Mucosa of stomach (tissue), 1 donor: ENCODE measurements around the gene TMEM151B.

Source experiments
- H3K27me3 ChIP-seq: one replicate; pipeline ENCODE4 v1.7.0; 2013; ENCODE audit warnings: mild to moderate bottlenecking, low read length; ENCODE audit not compliant: control insufficient read depth, insufficient read depth
- H3K36me3 ChIP-seq: one replicate; pipeline ENCODE4 v1.7.0; 2013; ENCODE audit warnings: low read length; ENCODE audit not compliant: control insufficient read depth, insufficient read depth
- H3K4me1 ChIP-seq: one replicate; pipeline ENCODE4 v1.7.0; 2013; ENCODE audit warnings: mild to moderate bottlenecking, low read length; ENCODE audit not compliant: control insufficient read depth, insufficient read depth
- H3K4me3 ChIP-seq: one replicate; pipeline ENCODE4 v1.7.0; 2013; ENCODE audit warnings: low read length
- H3K9ac ChIP-seq: one replicate; pipeline ENCODE4 v1.7.0; 2013; ENCODE audit warnings: mild to moderate bottlenecking, low read length, moderate library complexity
- H3K9me3 ChIP-seq: one replicate; pipeline ENCODE4 v1.7.0; 2013; ENCODE audit warnings: mild to moderate bottlenecking, low read length, moderate library complexity; ENCODE audit not compliant: control insufficient read depth
- donor health status: Pancreatic carcinoma.

Gene TMEM151B

GRCh38 chr6:44249082-44249748 is 21.0 kb upstream of the TMEM151B start:
- H3K27me3 ChIP-seq: no peaks in the 10 kb centered on the region
- H3K4me1 ChIP-seq: peaks cover 23% of the 10 kb centered on the region
- peak overlapping the region; percentile 89 for H3K9ac ChIP-seq
- H3K36me3 ChIP-seq: peaks cover 14% of the 10 kb centered on the region
- H3K9me3 ChIP-seq: no peaks in the 10 kb centered on the region
- no peak overlapping the region for H3K4me3 ChIP-seq

GRCh38 chr6:44250067-44250717 is 20.1 kb upstream of the TMEM151B start:
- Histone ChIP-seq H3K27me3 (no peaks in the 10 kb centered on the region), H3K9ac (no peak overlapping the region), H3K36me3 (peaks cover 24% of the 10 kb centered on the region), H3K4me3 (no peak overlapping the region), H3K9me3 (no peaks in the 10 kb centered on the region), H3K4me1 (peaks cover 26% of the 10 kb centered on the region)

DNA sequence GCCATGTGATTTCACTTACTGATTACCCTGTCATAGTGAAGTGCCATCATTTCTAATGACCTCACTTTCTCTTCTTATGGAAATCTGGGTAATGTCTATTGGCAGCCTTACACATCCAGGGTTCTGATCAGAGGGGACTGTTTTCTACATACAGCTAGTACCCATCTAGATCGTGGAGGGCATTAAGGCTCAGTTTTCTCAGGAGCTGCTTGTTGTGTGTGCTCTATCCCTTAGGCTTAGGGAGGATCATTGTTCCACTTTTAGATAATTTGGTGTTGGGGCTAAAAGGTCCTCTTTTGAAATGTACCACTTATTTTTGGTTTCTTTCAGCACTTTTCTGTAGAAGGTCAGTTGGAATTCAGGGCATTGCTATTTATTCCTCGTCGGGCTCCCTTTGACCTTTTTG is 19.5 kb upstream of the TMEM151B start:
- Histone ChIP-seq H3K9ac (no peak overlapping the region), H3K36me3 (peaks cover 24% of the 10 kb centered on the region)

GRCh38 chr6:44251576-44252524 is 18.4 kb upstream of the TMEM151B start:
- Histone ChIP-seq H3K9ac (no peak overlapping the region), H3K9me3 (no peaks in the 10 kb centered on the region), H3K36me3 (peaks cover 24% of the 10 kb centered on the region), H3K4me3 (no peak overlapping the region), H3K4me1 (peaks cover 32% of the 10 kb centered on the region), H3K27me3 (no peaks in the 10 kb centered on the region)

More for the DNA sequence above, 19.5 kb upstream of the TMEM151B start:
- Histone ChIP-seq H3K4me1 (peaks cover 25% of the 10 kb centered on the region), H3K27me3 (no peaks in the 10 kb centered on the region), H3K9me3 (no peaks in the 10 kb centered on the region), H3K4me3 (no peak overlapping the region)

DNA sequence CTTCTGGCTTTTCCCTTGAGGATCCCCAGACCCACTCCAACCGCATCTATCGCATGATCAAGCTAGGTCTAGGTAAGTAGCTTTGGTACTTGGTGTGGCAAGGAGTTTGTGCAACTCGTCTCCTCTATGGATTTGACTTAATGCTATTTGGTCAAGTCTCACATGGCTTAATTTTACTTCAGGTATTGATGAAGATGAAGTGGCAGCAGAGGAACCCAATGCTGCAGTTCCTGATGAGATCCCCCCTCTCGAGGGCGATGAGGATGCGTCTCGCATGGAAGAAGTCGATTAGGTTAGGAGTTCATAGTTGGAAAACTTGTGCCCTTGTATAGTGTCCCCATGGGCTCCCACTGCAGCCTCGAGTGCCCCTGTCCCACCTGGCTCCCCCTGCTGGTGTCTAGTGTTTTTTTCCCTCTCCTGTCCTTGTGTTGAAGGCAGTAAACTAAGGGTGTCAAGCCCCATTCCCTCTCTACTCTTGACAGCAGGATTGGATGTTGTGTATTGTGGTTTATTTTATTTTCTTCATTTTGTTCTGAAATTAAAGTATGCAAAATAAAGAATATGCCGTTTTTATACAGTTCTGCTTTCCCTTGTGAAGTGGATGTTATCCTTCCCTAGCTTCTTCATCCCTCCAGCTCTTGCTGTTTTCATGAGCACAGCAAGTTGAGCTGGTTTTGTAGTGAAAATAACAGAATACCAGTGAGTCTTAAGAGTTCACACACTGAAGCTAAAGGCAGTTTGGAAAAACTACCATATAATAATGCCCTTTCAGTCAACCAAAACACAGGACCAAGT is 16.7 kb upstream of the TMEM151B start:
- H3K4me1 ChIP-seq: peaks cover 35% of the 10 kb centered on the region
- no peaks in the 10 kb centered on the region for H3K27me3 ChIP-seq
- no peaks in the 10 kb centered on the region for H3K9me3 ChIP-seq
- no peak overlapping the region for H3K9ac ChIP-seq
- H3K4me3 ChIP-seq: no peak overlapping the region
- peaks cover 24% of the 10 kb centered on the region for H3K36me3 ChIP-seq

DNA sequence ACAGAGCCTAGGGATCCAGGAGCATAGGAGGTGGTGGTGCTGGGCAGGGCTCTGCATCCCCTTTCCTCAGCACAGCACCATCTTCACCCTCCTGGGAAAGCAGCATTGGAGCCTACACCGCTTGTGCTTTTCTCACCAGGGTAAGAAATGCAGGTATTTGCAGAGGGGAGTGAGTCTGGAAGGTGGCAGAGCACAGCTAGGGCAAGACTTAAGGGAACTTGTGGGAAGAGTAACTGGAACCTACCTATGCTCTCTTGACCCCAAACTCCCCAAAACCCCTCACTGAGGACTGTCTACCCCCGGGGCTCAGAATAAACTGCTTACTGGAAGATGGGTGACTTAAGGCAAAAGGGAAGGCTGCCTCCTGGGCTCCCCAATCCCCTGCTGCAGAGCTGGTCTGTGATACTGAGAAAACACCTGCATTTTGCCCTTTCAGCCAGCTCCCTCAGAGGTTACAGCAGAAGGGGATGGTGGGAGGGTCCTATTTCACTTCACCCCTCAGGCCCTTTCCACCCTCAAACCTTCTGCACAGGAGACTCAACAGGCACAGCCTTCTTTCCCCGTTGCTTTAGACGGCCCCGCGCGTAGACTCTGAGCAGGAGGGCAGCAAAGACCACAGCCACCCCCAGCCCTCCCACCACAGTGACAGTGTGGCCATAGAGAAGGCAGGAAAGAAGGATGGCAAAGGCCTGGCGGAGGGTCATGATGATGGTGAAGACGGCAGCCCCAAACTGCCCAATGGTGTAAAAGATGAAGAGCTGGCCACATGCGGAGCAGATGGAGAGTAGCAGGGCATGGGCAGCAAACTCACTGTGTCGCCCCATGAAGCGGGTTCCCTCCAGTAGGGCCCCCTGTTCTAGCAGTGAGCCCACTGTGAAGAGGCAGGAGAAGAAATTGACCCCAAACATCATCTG is 15.8 kb upstream of the TMEM151B start:
- Histone ChIP-seq H3K9ac (no peak overlapping the region), H3K4me1 (peaks cover 26% of the 10 kb centered on the region), H3K36me3 (peaks cover 24% of the 10 kb centered on the region), H3K9me3 (no peaks in the 10 kb centered on the region), H3K27me3 (no peaks in the 10 kb centered on the region), H3K4me3 (no peak overlapping the region)

- Histone ChIP-seq H3K36me3 (peaks cover 24% of the 10 kb centered on the region), H3K9me3 (no peaks in the 10 kb centered on the region), H3K27me3 (no peaks in the 10 kb centered on the region), H3K9ac (no peak overlapping the region), H3K4me3 (no peak overlapping the region), H3K4me1 (peaks cover 26% of the 10 kb centered on the region)
These were observed 15.0 kb upstream of the TMEM151B start for GRCh38 chr6:44255105-44255808.

- Histone ChIP-seq H3K4me1 (peaks cover 26% of the 10 kb centered on the region), H3K9me3 (no peaks in the 10 kb centered on the region), H3K27me3 (no peaks in the 10 kb centered on the region), H3K9ac (peak overlapping the region; percentile 84), H3K36me3 (peaks cover 20% of the 10 kb centered on the region), H3K4me3 (peak overlapping the region; percentile 75)
These were observed 14.1 kb upstream of the TMEM151B start for GRCh38 chr6:44255871-44256774.

DNA sequence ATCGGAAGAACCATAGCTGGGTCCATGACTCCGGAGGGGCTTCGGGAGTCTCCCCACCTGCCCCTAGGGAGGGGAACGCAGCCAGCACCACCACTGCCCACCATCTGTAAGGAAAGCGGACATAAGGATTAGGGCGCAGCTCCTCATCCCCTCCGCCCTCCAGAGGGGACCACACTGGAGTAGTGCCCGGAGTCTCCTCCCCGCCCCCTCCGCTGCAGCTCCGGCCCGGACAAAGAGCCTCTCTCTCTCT is 13.6 kb upstream of the TMEM151B start:
- peak overlapping the region; percentile 84 for H3K9ac ChIP-seq
- peaks cover 16% of the 10 kb centered on the region for H3K36me3 ChIP-seq
- peak overlapping the region; percentile 75 for H3K4me3 ChIP-seq
- H3K9me3 ChIP-seq: no peaks in the 10 kb centered on the region
- H3K4me1 ChIP-seq: peaks cover 26% of the 10 kb centered on the region
- no peaks in the 10 kb centered on the region for H3K27me3 ChIP-seq
